Mesenchymal stem cell (in vitro differentiated cells and primary cell): ENCODE results near the gene TUBB2A.
"Not testable (repeated sequence)": the region's sequence is repeated elsewhere in the genome, so short reads cannot be mapped to it uniquely, and the experiment has no call there.

Source experiments
- DNase-seq: peaks from one replicate; pipeline ENCODE4 v3.0.0-alpha.2; 2013
- H2AFZ ChIP-seq: one replicate; pipeline ENCODE4 v1.6.1; 2013; ENCODE audit warnings: low read depth, mild to moderate bottlenecking, control low read depth, inconsistent platforms, low read length, moderate library complexity
- H2AK5ac ChIP-seq: 2 replicates; pipeline ENCODE4 v1.6.1; 2013; ENCODE audit warnings: low read length, moderate library complexity, mild to moderate bottlenecking, inconsistent platforms; ENCODE audit not compliant: severe bottlenecking
- H2BK120ac ChIP-seq: one replicate; pipeline ENCODE4 v1.6.1; 2013; ENCODE audit warnings: low read depth, mild to moderate bottlenecking, inconsistent platforms, low read length, moderate library complexity
- H2BK12ac ChIP-seq, 2 experiments: one replicate each; pipeline ENCODE4 v1.6.1; 2013; ENCODE audit warnings: inconsistent platforms in 2 of 2, low read length in 2 of 2, mild to moderate bottlenecking in 2 of 2, moderate library complexity in 2 of 2, control low read depth in 1 of 2
- H2BK15ac ChIP-seq: one replicate; pipeline ENCODE4 v1.6.1; 2013; ENCODE audit warnings: mild to moderate bottlenecking, low read depth, inconsistent platforms; ENCODE audit not compliant: poor library complexity, severe bottlenecking
- H2BK5ac ChIP-seq: 2 replicates; pipeline ENCODE4 v1.6.1; 2013; ENCODE audit warnings: low read depth, mild to moderate bottlenecking, low read length, control low read depth, inconsistent platforms; ENCODE audit not compliant: poor library complexity, severe bottlenecking
- H3K14ac ChIP-seq, 2 experiments: one replicate each; pipeline ENCODE4 v1.6.1; 2013; ENCODE audit warnings: inconsistent platforms in 2 of 2, low read length in 2 of 2, control low read depth in 1 of 2, mild to moderate bottlenecking in 1 of 2, moderate library complexity in 1 of 2
- H3K18ac ChIP-seq, 2 experiments: one replicate each; pipeline ENCODE4 v1.6.1; 2013; ENCODE audit warnings: inconsistent platforms in 2 of 2, low read length in 2 of 2, control low read depth in 1 of 2, low read depth in 1 of 2, mild to moderate bottlenecking in 1 of 2
- H3K23ac ChIP-seq, 2 experiments: one replicate each; pipeline ENCODE4 v1.6.1; 2013; ENCODE audit warnings: inconsistent platforms in 2 of 2, low read length in 2 of 2, mild to moderate bottlenecking in 2 of 2, moderate library complexity in 2 of 2, control low read depth in 1 of 2
- H3K27ac ChIP-seq: 2 replicates; pipeline ENCODE4 v1.5.1; 2013; ENCODE audit warnings: mild to moderate bottlenecking, moderate library complexity, low read length, control low read depth, inconsistent platforms; ENCODE audit not compliant: poor library complexity, severe bottlenecking
- H3K27me3 ChIP-seq, 2 experiments: 2 replicates each; pipeline versions ENCODE4 v1.6.1 to v1.7.0; 2013; ENCODE audit warnings: low read length in 2 of 2, mild to moderate bottlenecking in 2 of 2, moderate library complexity in 2 of 2, control low read depth in 1 of 2, inconsistent platforms in 1 of 2; ENCODE audit not compliant: control insufficient read depth in 1 of 2, insufficient read depth in 1 of 2
- H3K36me3 ChIP-seq, 2 experiments: 2 replicates each; pipeline versions ENCODE4 v1.6.1 to v1.7.0; 2013; ENCODE audit warnings: low read length in 2 of 2, control low read depth in 1 of 2, inconsistent platforms in 1 of 2, low read depth in 1 of 2, mild to moderate bottlenecking in 1 of 2; ENCODE audit not compliant: insufficient read depth in 2 of 2, control insufficient read depth in 1 of 2
- H3K4ac ChIP-seq, 2 experiments: one replicate each; pipeline ENCODE4 v1.6.1; 2013; ENCODE audit warnings: inconsistent platforms in 2 of 2, low read length in 2 of 2, mild to moderate bottlenecking in 2 of 2, moderate library complexity in 2 of 2, control low read depth in 1 of 2, low read depth in 1 of 2
- H3K4me1 ChIP-seq: 2 replicates; pipeline ENCODE4 v1.6.1; 2013; ENCODE audit warnings: low read depth, low read length, control low read depth; ENCODE audit not compliant: control insufficient read depth, insufficient read depth
- H3K4me2 ChIP-seq: 2 replicates; pipeline ENCODE4 v1.6.1; 2013; ENCODE audit warnings: low read length, mild to moderate bottlenecking, inconsistent platforms; ENCODE audit not compliant: poor library complexity, severe bottlenecking
- H3K4me3 ChIP-seq, 2 experiments: 2 replicates each; pipeline versions ENCODE4 v1.5.1 to v1.7.0; 2013; ENCODE audit warnings: low read length in 2 of 2, mild to moderate bottlenecking in 2 of 2, control low read depth in 1 of 2, low read depth in 1 of 2; ENCODE audit not compliant: insufficient read depth in 1 of 2
- H3K79me1 ChIP-seq: replicated peaks from 2 replicates; pipeline ENCODE4 v1.6.1; 2013; ENCODE audit warnings: mild to moderate bottlenecking, control low read depth, low read length, inconsistent platforms; ENCODE audit not compliant: poor library complexity, severe bottlenecking
- H3K9ac ChIP-seq: 2 replicates; pipeline ENCODE4 v1.7.0; 2013; ENCODE audit warnings: mild to moderate bottlenecking, low read length, moderate library complexity
- H3K9me3 ChIP-seq: 2 replicates; pipeline ENCODE4 v1.7.0; 2013; ENCODE audit warnings: mild to moderate bottlenecking, low read length; ENCODE audit not compliant: control insufficient read depth
- H4K8ac ChIP-seq: one replicate; pipeline ENCODE4 v1.6.1; 2013; ENCODE audit warnings: inconsistent platforms, mild to moderate bottlenecking, low read length, moderate library complexity
- H4K91ac ChIP-seq: one replicate; pipeline ENCODE4 v1.6.1; 2013; ENCODE audit warnings: mild to moderate bottlenecking, low read length, inconsistent platforms
- WGBS: methylation state at CpG from one replicate; pipeline ENCODE4 v1.1.7; 2013; ENCODE audit warnings: mixed read lengths; 5-methylcytosine and 5-hydroxymethylcytosine counted together

Gene TUBB2A

GRCh38 chr6:3181105-3181504, 23.8 kb upstream of the TUBB2A start:
- DNase-seq, result no peak
- H2BK120ac ChIP-seq, result no peak overlapping the region
- H3K4me3 ChIP-seq, result no peak overlapping the region
- H3K18ac ChIP-seq, result no peak overlapping the region
- no peak overlapping the region for H2BK15ac ChIP-seq
- H3K4me2 ChIP-seq, result no peak overlapping the region
- H3K9me3 ChIP-seq, result no peaks in the 10 kb centered on the region
- H2AFZ ChIP-seq, result no peak overlapping the region
- H2BK5ac ChIP-seq, result no peak overlapping the region
- H4K91ac ChIP-seq, result no peak overlapping the region
- H3K9ac ChIP-seq, result no peak overlapping the region
- H3K36me3 ChIP-seq, result no peaks in the 10 kb centered on the region
- H3K79me1 ChIP-seq, result no peaks in the 10 kb centered on the region
- no peak overlapping the region for H3K4ac ChIP-seq
- no peak overlapping the region for H2AK5ac ChIP-seq
- no peak overlapping the region for H3K14ac ChIP-seq
- H4K8ac ChIP-seq, result no peak overlapping the region
- 80% methylated on average over 2 of the region's 2 CpGs for WGBS
- H3K4me1 ChIP-seq, result peaks cover 4% of the 10 kb centered on the region
- no peak overlapping the region for H3K23ac ChIP-seq
- H3K27ac ChIP-seq, result no peak overlapping the region
- H2BK12ac ChIP-seq, result no peak overlapping the region
- H3K27me3 ChIP-seq, result peaks cover 0 to 35% of the 10 kb centered on the region in 2 experiments

- H3K23ac ChIP-seq, DNase-seq, H3K4ac ChIP-seq, H3K14ac ChIP-seq, H3K4me2 ChIP-seq, H2BK12ac ChIP-seq, H3K4me1 ChIP-seq, H4K8ac ChIP-seq, H4K91ac ChIP-seq, H2AFZ ChIP-seq, H2BK120ac ChIP-seq, H3K27ac ChIP-seq, H2BK15ac ChIP-seq, H2AK5ac ChIP-seq, H3K9ac ChIP-seq, H2BK5ac ChIP-seq, H3K36me3 ChIP-seq, H3K79me1 ChIP-seq, H3K18ac ChIP-seq, H3K9me3 ChIP-seq: not testable (repeated sequence)
- H3K27me3 ChIP-seq, result peaks cover 0 to 28% of the 10 kb centered on the region in 2 experiments
- WGBS, result 100% methylated on average over 5 of the region's 8 CpGs
- peak overlapping the region in 1 of 2 experiments; percentile 45 for H3K4me3 ChIP-seq
These were observed 22.6 kb upstream of the TUBB2A start for GRCh38 chr6:3179945-3180344.

- not testable (repeated sequence) for H2AK5ac ChIP-seq, H2BK120ac ChIP-seq, H3K27ac ChIP-seq, DNase-seq, H2BK5ac ChIP-seq, H3K4me3 ChIP-seq, H3K9me3 ChIP-seq, H3K14ac ChIP-seq, H2AFZ ChIP-seq, H2BK15ac ChIP-seq, H4K8ac ChIP-seq, H3K18ac ChIP-seq, H3K9ac ChIP-seq, H3K4me1 ChIP-seq, H3K79me1 ChIP-seq, H3K23ac ChIP-seq, H4K91ac ChIP-seq, H3K36me3 ChIP-seq, H2BK12ac ChIP-seq, H3K4me2 ChIP-seq, H3K4ac ChIP-seq
- H3K27me3 ChIP-seq, result peaks cover 0 to 16% of the 10 kb centered on the region in 2 experiments
- WGBS, result 94% methylated on average over 8 of the region's 8 CpGs
These were observed 21.3 kb upstream of the TUBB2A start for GRCh38 chr6:3178666-3179065.

GRCh38 chr6:3176562-3177355, 19.4 kb upstream of the TUBB2A start:
- no peaks in the 10 kb centered on the region for H3K9me3 ChIP-seq
- no peak overlapping the region for H2BK120ac ChIP-seq
- H3K4me2 ChIP-seq, result no peak overlapping the region
- no peak overlapping the region for H3K14ac ChIP-seq
- WGBS, result 81% methylated on average over 21 of the region's 22 CpGs
- H2BK12ac ChIP-seq, result peak overlapping the region in 1 of 2 experiments; percentile 61
- no peak overlapping the region for H4K8ac ChIP-seq
- no peak overlapping the region for H2BK5ac ChIP-seq
- peak overlapping the region; percentile 78 for H4K91ac ChIP-seq
- no peaks in the 10 kb centered on the region for H3K79me1 ChIP-seq
- no peak overlapping the region for H3K9ac ChIP-seq
- H3K4me1 ChIP-seq, result peaks cover 4% of the 10 kb centered on the region
- no peak overlapping the region for H2AK5ac ChIP-seq
- no peak overlapping the region for H2AFZ ChIP-seq
- DNase-seq, result peak; percentile 95
- no peak overlapping the region for H2BK15ac ChIP-seq
- H3K27ac ChIP-seq, result no peak overlapping the region
- H3K4ac ChIP-seq, result peak overlapping the region in 1 of 2 experiments; percentile 38
- peaks cover 0 to 10% of the 10 kb centered on the region in 2 experiments for H3K27me3 ChIP-seq
- no peak overlapping the region for H3K23ac ChIP-seq
- H3K36me3 ChIP-seq, result no peaks in the 10 kb centered on the region
- peak overlapping the region; percentile 35 to 77 for H3K18ac ChIP-seq
- no peak overlapping the region for H3K4me3 ChIP-seq
